HUES64 (cell line): ENCODE results near the gene TUBB2A.

Source experiments
- H3K27ac ChIP-seq: 2 replicates; pipeline ENCODE4 v1.7.0; 2013; ENCODE audit warnings: low read depth, low read length, inconsistent platforms
- H3K27me3 ChIP-seq: 2 replicates; pipeline ENCODE4 v1.6.1; 2013; ENCODE audit warnings: mild to moderate bottlenecking, low read length; ENCODE audit not compliant: insufficient read depth
- H3K36me3 ChIP-seq: 2 replicates; pipeline ENCODE4 v1.6.1; 2013; ENCODE audit warnings: mild to moderate bottlenecking, low read length; ENCODE audit not compliant: insufficient read depth
- H3K4me1 ChIP-seq: 2 replicates; pipeline ENCODE4 v1.6.1; 2013; ENCODE audit warnings: mild to moderate bottlenecking, low read length, moderate library complexity; ENCODE audit not compliant: insufficient read depth
- H3K4me3 ChIP-seq: 2 replicates; pipeline ENCODE4 v1.5.1; 2013; ENCODE audit warnings: mild to moderate bottlenecking, low read length, moderate library complexity
- H3K9ac ChIP-seq: 2 replicates; pipeline ENCODE4 v1.6.1; 2013; ENCODE audit warnings: mild to moderate bottlenecking, low read depth, low read length
- H3K9me3 ChIP-seq: 2 replicates; pipeline ENCODE4 v1.6.1; 2013; ENCODE audit warnings: low read depth, low read length; ENCODE audit not compliant: insufficient read depth
- whole genome bisulfite sequencing: fragments of 150-250, 120-280 bp; methylation state at CpG from one replicate; pipeline ENCODE4 v1.1.7; 2013; ENCODE audit warnings: missing lambda C conversion rate; 5-methylcytosine and 5-hydroxymethylcytosine counted together

Gene TUBB2A

GRCh38 chr6:3119040-3119723 is 38.2 kb downstream of the TUBB2A start:
- Histone ChIP-seq H3K4me1 (peaks cover 18% of the 10 kb centered on the region), H3K4me3 (peak overlapping the region; percentile 91), H3K27ac (peak overlapping the region; percentile 98), H3K9me3 (no peaks in the 10 kb centered on the region), H3K9ac (peak overlapping the region; percentile 90), H3K27me3 (no peaks in the 10 kb centered on the region), H3K36me3 (peaks cover 10% of the 10 kb centered on the region)
- WGBS = 27% methylated on average over 19 of the region's 19 CpGs

GRCh38 chr6:3118353-3119039 is 38.8 kb downstream of the TUBB2A start, which contains the start of gene BPHL:
Gene BPHL (plus strand): TSS chr6:3118711. CDS start chr6:3118741, 30 bp downstream.
- under 1% methylated on average over 89 of the region's 89 CpGs for WGBS
- Histone ChIP-seq H3K36me3 (peaks cover 17% of the 10 kb centered on the region), H3K27ac (peak within 1 kb of the TSS; percentile 98), H3K27me3 (no peaks in the 10 kb centered on the region), H3K4me1 (peaks cover 18% of the 10 kb centered on the region), H3K9ac (peak within 1 kb of the TSS; percentile 90), H3K9me3 (no peaks in the 10 kb centered on the region), H3K4me3 (peak within 1 kb of the TSS; percentile 91)

- H3K27me3 ChIP-seq = no peaks in the 10 kb centered on the region
- peak overlapping the region; percentile 91 for H3K4me3 ChIP-seq
- H3K36me3 ChIP-seq = peaks cover 23% of the 10 kb centered on the region
- WGBS = 21% methylated on average over 8 of the region's 8 CpGs
- peak overlapping the region; percentile 90 for H3K9ac ChIP-seq
- peaks cover 18% of the 10 kb centered on the region for H3K4me1 ChIP-seq
- H3K27ac ChIP-seq = peak overlapping the region; percentile 98
- H3K9me3 ChIP-seq = no peaks in the 10 kb centered on the region
Measured at GRCh38 chr6:3117912-3118352, 39.4 kb downstream of the TUBB2A start.

GRCh38 chr6:3114377-3114776 is 43.0 kb downstream of the TUBB2A start:
- no peak overlapping the region for H3K9ac ChIP-seq
- WGBS = 96% methylated on average over 5 of the region's 6 CpGs
- no peak overlapping the region for H3K27ac ChIP-seq

GRCh38 chr6:3109761-3110160 is 47.6 kb downstream of the TUBB2A start:
- no peaks in the 10 kb centered on the region for H3K27me3 ChIP-seq
- no peaks in the 10 kb centered on the region for H3K4me1 ChIP-seq
- H3K4me3 ChIP-seq = no peak overlapping the region
- no peak overlapping the region for H3K9ac ChIP-seq
- 97% methylated on average over 2 of the region's 3 CpGs for WGBS
- no peak overlapping the region for H3K27ac ChIP-seq
- peaks cover 85% of the 10 kb centered on the region for H3K36me3 ChIP-seq
- H3K9me3 ChIP-seq = no peaks in the 10 kb centered on the region

More at GRCh38 chr6:3114377-3114776, 43.0 kb downstream of the TUBB2A start:
- Histone ChIP-seq H3K9me3 (no peaks in the 10 kb centered on the region), H3K4me1 (peaks cover 13% of the 10 kb centered on the region), H3K27me3 (no peaks in the 10 kb centered on the region), H3K36me3 (peaks cover 56% of the 10 kb centered on the region), H3K4me3 (no peak overlapping the region)

- H3K9me3 ChIP-seq = no peaks in the 10 kb centered on the region
- H3K4me3 ChIP-seq = no peak overlapping the region
- H3K27me3 ChIP-seq = no peaks in the 10 kb centered on the region
- peaks cover 85% of the 10 kb centered on the region for H3K36me3 ChIP-seq
- no peak overlapping the region for H3K27ac ChIP-seq
- no peak overlapping the region for H3K9ac ChIP-seq
- 94% methylated on average over 10 of the region's 10 CpGs for WGBS
- H3K4me1 ChIP-seq = no peaks in the 10 kb centered on the region
Measured at GRCh38 chr6:3108746-3109414, 48.5 kb downstream of the TUBB2A start.
